GM23338 (cell line): Measurements from ENCODE around the gene CIAO3.

Source experiments
- CREB1 ChIP-seq: fragments of 250-450 bp; sonication (Bioruptor Pico); IDR thresholded peaks from 2 replicates; pipeline ENCODE4 v1.5.0; 2020; ENCODE audit warnings: low read depth, mild to moderate bottlenecking, moderate library complexity
- CTCF ChIP-seq, 2 experiments: fragments of 200-600 bp in 1 of 2; sonication (generic) in 1 of 2; conservative IDR thresholded peaks; 2 replicates each; pipeline versions ENCODE4 v1.5.1 to v1.6.1; 2016 to 2017; ENCODE audit warnings: antibody characterized with exemption in 2 of 2, low read depth in 2 of 2, mild to moderate bottlenecking in 2 of 2, moderate library complexity in 1 of 2
- ETS1 ChIP-seq: IDR thresholded peaks from 2 replicates; pipeline ENCODE4 v1.6.1; 2016; ENCODE audit warnings: antibody characterized with exemption
- EZH2 ChIP-seq: fragments of 200-600 bp; sonication (generic); IDR thresholded peaks from one replicate; pipeline ENCODE4 v1.8.0; 2017; ENCODE audit warnings: antibody characterized with exemption, mild to moderate bottlenecking, low read depth; ENCODE audit not compliant: unreplicated experiment
- EZH2phosphoT487 ChIP-seq: fragments of 200-600 bp; sonication (generic); IDR thresholded peaks from one replicate; pipeline ENCODE4 v1.8.1; 2018; ENCODE audit warnings: antibody characterized with exemption; ENCODE audit not compliant: unreplicated experiment
- JUNB ChIP-seq: IDR thresholded peaks from one replicate; pipeline ENCODE4 v1.6.1; 2016; ENCODE audit warnings: antibody characterized with exemption; ENCODE audit not compliant: unreplicated experiment
- POLR2AphosphoS5 ChIP-seq: IDR thresholded peaks from 2 replicates; pipeline ENCODE4 v1.6.1; 2016; ENCODE audit warnings: antibody characterized with exemption, low read depth
- REST ChIP-seq: IDR thresholded peaks from one replicate; pipeline ENCODE4 v1.6.1; 2018; ENCODE audit warnings: antibody characterized with exemption; ENCODE audit not compliant: unreplicated experiment
- STAT1 ChIP-seq: IDR thresholded peaks from one replicate; pipeline ENCODE4 v1.6.1; 2016; ENCODE audit warnings: antibody characterized with exemption; ENCODE audit not compliant: unreplicated experiment
- ZNF462 ChIP-seq: fragments of 250-450 bp; sonication (Bioruptor Pico); IDR thresholded peaks from 2 replicates; pipeline ENCODE4 v1.5.0; 2020; ENCODE audit warnings: mild to moderate bottlenecking, moderate library complexity

GRCh38 chr16:702341-702740 lies 38.5 kb downstream of the CIAO3 start:
- no peak for TF ChIP-seq REST
- TF ChIP-seq CTCF (conservative IDR thresholded peaks at IDR 0.05; ENCODE audit: low read depth in 2 of 2): no peak
- no peak for TF ChIP-seq CREB1 (CRISPR knock-in tag)
- TF ChIP-seq STAT1: no peak
- TF ChIP-seq EZH2: no peak
- no peak for TF ChIP-seq EZH2phosphoT487
- TF ChIP-seq POLR2AphosphoS5: no peak
- TF ChIP-seq ETS1: no peak
- no peak for TF ChIP-seq JUNB
- TF ChIP-seq ZNF462 (CRISPR knock-in tag): no peak
